Umbilical cord (tissue), 1 donor: ENCODE data around the gene PCDHA3. TPM values are rescaled to one million over a fixed set of nuclear protein-coding genes. Genes with fewer than 3 reads are reported as not detected.

Experiments used
- total RNA-seq: library from RNA; depleted of rRNA; stranded (reverse); fragments of >200 nt; gene quantifications from one replicate; pipeline ENCODE4 v1.2.3, GENCODE V29; 2014; ENCODE audit warnings: low replicate concordance; ENCODE audit not compliant: insufficient read depth

Gene PCDHA3
- total RNA-seq, 1 donor from 2014 or later = 4.3 TPM

Other genes starting within 250 kb of the PCDHA3 start
- 12.0 TPM for gene SRA1, start 243.6 kb upstream of the PCDHA3 start, total RNA-seq
- 21.9 TPM for gene APBB3, start 236.5 kb upstream of the PCDHA3 start, total RNA-seq
- gene SLC35A4, start 236.2 kb upstream of the PCDHA3 start, total RNA-seq = 12.3 TPM
- gene CD14, start 167.9 kb upstream of the PCDHA3 start, total RNA-seq = 66.7 TPM
- gene TMCO6, start 161.6 kb upstream of the PCDHA3 start, total RNA-seq = 7.5 TPM
- 32.7 TPM for gene NDUFA2, start 153.4 kb upstream of the PCDHA3 start, total RNA-seq
- gene IK, start 153.2 kb upstream of the PCDHA3 start, total RNA-seq = 124 TPM
- gene WDR55, start 136.2 kb upstream of the PCDHA3 start, total RNA-seq = 19.0 TPM
- gene DND1, start 127.5 kb upstream of the PCDHA3 start, total RNA-seq = 0.96 TPM
- 31.1 TPM for gene HARS1, start 109.7 kb upstream of the PCDHA3 start, total RNA-seq
- gene HARS2, start 109.6 kb upstream of the PCDHA3 start, total RNA-seq = 20.0 TPM
- gene ZMAT2, start 100.6 kb upstream of the PCDHA3 start, total RNA-seq = 35.4 TPM
- gene PCDHA1, start 14.9 kb upstream of the PCDHA3 start, total RNA-seq = 5.3 TPM
- 3.4 TPM for gene PCDHA2, start 6.2 kb upstream of the PCDHA3 start, total RNA-seq
- gene PCDHA4, start 6.0 kb downstream of the PCDHA3 start, total RNA-seq = 1.9 TPM
- gene PCDHA5, start 20.6 kb downstream of the PCDHA3 start, total RNA-seq = 8.4 TPM
- gene PCDHA6, start 26.9 kb downstream of the PCDHA3 start, total RNA-seq = 3.1 TPM
- 3.9 TPM for gene PCDHA7, start 33.2 kb downstream of the PCDHA3 start, total RNA-seq
- gene PCDHA8, start 40.1 kb downstream of the PCDHA3 start, total RNA-seq = 6.0 TPM
- gene PCDHA9, start 47.3 kb downstream of the PCDHA3 start, total RNA-seq = 0.96 TPM
- 2.6 TPM for gene PCDHA10, start 54.8 kb downstream of the PCDHA3 start, total RNA-seq
- gene PCDHA11, start 67.9 kb downstream of the PCDHA3 start, total RNA-seq = 1.2 TPM
- gene PCDHA12, start 74.3 kb downstream of the PCDHA3 start, total RNA-seq = 2.9 TPM
- 2.6 TPM for gene PCDHA13, start 81.1 kb downstream of the PCDHA3 start, total RNA-seq
- 2.9 TPM for gene PCDHAC1, start 125.2 kb downstream of the PCDHA3 start, total RNA-seq
- 3.4 TPM for gene PCDHAC2, start 165.4 kb downstream of the PCDHA3 start, total RNA-seq